Mesendoderm (in vitro differentiated cells): Measurements from ENCODE around the gene HYLS1.

Experiments used
- DNase-seq: peaks from one replicate; pipeline ENCODE4 v3.0.0; 2013
- H2AK5ac ChIP-seq: 2 replicates; pipeline ENCODE4 v1.6.1; 2013; ENCODE audit warnings: low read length, inconsistent platforms
- H2BK120ac ChIP-seq: 2 replicates; pipeline ENCODE4 v1.6.1; 2013; ENCODE audit warnings: low read depth, mild to moderate bottlenecking, low read length, moderate library complexity, mixed read lengths
- H2BK15ac ChIP-seq: replicated peaks from 2 replicates; pipeline ENCODE4 v1.6.1; 2013; ENCODE audit warnings: low read depth, mild to moderate bottlenecking, moderate library complexity
- H2BK5ac ChIP-seq: 2 replicates; pipeline ENCODE4 v1.6.1; 2013; ENCODE audit warnings: low read length, inconsistent platforms
- H3K18ac ChIP-seq: 2 replicates; pipeline ENCODE4 v1.6.1; 2013; ENCODE audit warnings: mild to moderate bottlenecking, low read length, mixed read lengths
- H3K23ac ChIP-seq: one replicate; pipeline ENCODE4 v1.6.1; 2013; ENCODE audit warnings: low read length
- H3K27ac ChIP-seq: 2 replicates; pipeline ENCODE4 v1.5.1; 2013; ENCODE audit warnings: low read depth, mild to moderate bottlenecking, inconsistent platforms, low read length, moderate library complexity
- H3K27me3 ChIP-seq: 2 replicates; pipeline ENCODE4 v1.6.1; 2013; ENCODE audit warnings: low read length, control low read depth, mild to moderate bottlenecking, inconsistent platforms; ENCODE audit not compliant: insufficient read depth, poor library complexity
- H3K36me3 ChIP-seq: 2 replicates; pipeline ENCODE4 v1.6.1; 2013; ENCODE audit warnings: low read length, inconsistent platforms; ENCODE audit not compliant: control insufficient read depth, insufficient read depth
- H3K4ac ChIP-seq: one replicate; pipeline ENCODE4 v1.6.1; 2013; ENCODE audit warnings: low read depth, mild to moderate bottlenecking, low read length, moderate library complexity
- H3K4me1 ChIP-seq: 2 replicates; pipeline ENCODE4 v1.6.1; 2013; ENCODE audit warnings: low read depth, low read length, inconsistent platforms; ENCODE audit not compliant: control insufficient read depth
- H3K4me2 ChIP-seq: 2 replicates; pipeline ENCODE4 v1.6.1; 2013; ENCODE audit warnings: low read length
- H3K4me3 ChIP-seq: 2 replicates; pipeline ENCODE4 v1.5.1; 2013; ENCODE audit warnings: mild to moderate bottlenecking, low read length
- H3K56ac ChIP-seq: one replicate; pipeline ENCODE4 v1.6.1; 2013; ENCODE audit warnings: low read length
- H3K79me1 ChIP-seq: 2 replicates; pipeline ENCODE4 v1.6.1; 2013; ENCODE audit warnings: low read length, inconsistent platforms
- H3K79me2 ChIP-seq: 2 replicates; pipeline ENCODE4 v1.6.1; 2013; ENCODE audit warnings: mild to moderate bottlenecking, low read length; ENCODE audit not compliant: control insufficient read depth, insufficient read depth
- H3K9ac ChIP-seq: 2 replicates; pipeline ENCODE4 v1.6.1; 2013; ENCODE audit warnings: low read length, inconsistent platforms
- H4K5ac ChIP-seq: one replicate; pipeline ENCODE4 v1.6.1; 2013; ENCODE audit warnings: low read length
- H4K8ac ChIP-seq: one replicate; pipeline ENCODE4 v1.6.1; 2013; ENCODE audit warnings: low read depth, mild to moderate bottlenecking, control low read depth, low read length, moderate library complexity
- WGBS: extraction: QIAGEN DNeasy Blood & Tissue Kit; methylation state at CpG from one replicate; pipeline ENCODE4 v1.1.7; 2013; ENCODE audit warnings: low lambda C conversion rate, missing lambda C conversion rate; ENCODE audit not compliant: insufficient coverage; ENCODE audit errors: extremely low coverage; 5-methylcytosine and 5-hydroxymethylcytosine counted together

The HYLS1 gene

DNA sequence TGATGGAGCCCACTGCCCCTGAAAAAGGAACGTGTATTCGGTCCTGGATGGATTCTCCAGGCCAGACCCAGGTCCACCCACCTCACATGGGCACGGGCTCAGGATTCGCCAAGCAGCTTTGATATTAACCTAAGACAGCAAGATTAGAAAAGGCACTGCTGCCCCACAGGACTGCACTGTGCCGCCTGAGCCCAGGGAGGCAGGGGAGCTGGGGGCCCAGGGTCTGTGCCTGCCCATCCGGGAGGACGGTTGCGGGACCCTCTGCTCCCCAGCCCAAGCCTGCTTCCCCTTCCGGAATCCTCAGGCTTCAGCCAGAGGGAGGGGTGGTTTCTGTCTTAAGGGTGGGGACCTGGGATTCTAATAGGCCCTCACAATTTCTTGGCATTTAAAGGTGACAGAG, 44.8 kb downstream of the HYLS1 start:
- Histone ChIP-seq H4K8ac (no peak overlapping the region), H4K5ac (no peak overlapping the region), H2BK120ac (no peak overlapping the region), H3K4me3 (no peak overlapping the region), H3K23ac (no peak overlapping the region), H2BK5ac (no peak overlapping the region), H2BK15ac (no peak overlapping the region), H2AK5ac (no peak overlapping the region), H3K18ac (no peak overlapping the region), H3K4ac (no peak overlapping the region), H3K36me3 (no peaks in the 10 kb centered on the region), H3K9ac (no peak overlapping the region), H3K27ac (no peak overlapping the region), H3K27me3 (no peaks in the 10 kb centered on the region), H3K4me1 (peaks cover 2% of the 10 kb centered on the region), H3K79me1 (no peaks in the 10 kb centered on the region), H3K56ac (no peak overlapping the region), H3K4me2 (no peak overlapping the region), H3K79me2 (no peaks in the 10 kb centered on the region)
- WGBS = no CpG with 5 or more reads among the region's 9 CpGs
- no peak for DNase-seq

DNA sequence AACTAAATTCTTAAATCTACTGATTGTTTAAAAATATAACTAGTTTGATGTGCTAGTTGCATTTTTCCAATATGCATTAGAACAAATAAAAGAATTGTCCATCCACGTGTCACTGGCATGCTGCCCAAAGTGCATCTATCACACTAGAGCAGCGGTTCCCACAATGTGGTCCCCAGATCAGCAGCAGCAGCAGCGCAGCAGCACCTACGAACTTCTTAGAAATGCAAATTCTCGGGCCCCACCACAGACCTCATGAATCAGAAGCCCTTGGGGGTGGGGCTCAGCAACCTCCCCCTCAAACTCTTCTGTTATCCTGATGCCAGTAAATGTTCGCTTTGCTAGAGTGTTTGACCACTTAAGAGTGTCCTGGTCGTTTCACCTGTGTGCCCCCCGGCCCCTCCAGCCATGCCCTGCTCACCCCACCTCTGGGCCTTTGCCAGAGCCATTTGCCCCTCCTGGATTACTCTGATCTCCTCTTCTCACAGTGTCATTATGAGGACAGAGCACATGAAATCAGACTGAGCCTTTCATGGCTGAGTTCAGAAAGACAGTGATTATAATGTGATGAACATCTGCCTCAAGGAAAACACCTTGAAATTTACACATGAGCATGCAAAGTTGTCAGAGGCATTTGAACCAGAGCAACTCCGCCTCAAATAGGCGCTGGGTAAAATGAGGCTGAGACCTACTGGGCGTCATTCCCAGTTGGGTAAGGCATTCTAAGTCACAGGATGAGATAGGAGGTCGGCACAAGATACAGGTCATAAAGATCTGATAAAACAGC, 45.8 kb downstream of the HYLS1 start:
- Histone ChIP-seq H3K4ac (no peak overlapping the region), H3K27ac (no peak overlapping the region), H2BK15ac (no peak overlapping the region), H4K8ac (no peak overlapping the region), H3K9ac (no peak overlapping the region), H2BK120ac (no peak overlapping the region), H2BK5ac (no peak overlapping the region), H3K79me2 (no peaks in the 10 kb centered on the region), H3K18ac (no peak overlapping the region), H3K36me3 (no peaks in the 10 kb centered on the region), H2AK5ac (no peak overlapping the region), H3K79me1 (no peaks in the 10 kb centered on the region), H3K4me3 (no peak overlapping the region), H3K56ac (no peak overlapping the region), H3K27me3 (no peaks in the 10 kb centered on the region), H3K4me1 (peaks cover 2% of the 10 kb centered on the region), H3K4me2 (no peak overlapping the region), H3K23ac (no peak overlapping the region), H4K5ac (no peak overlapping the region)
- no peak for DNase-seq
- no CpG with 5 or more reads among the region's 12 CpGs for WGBS

DNA sequence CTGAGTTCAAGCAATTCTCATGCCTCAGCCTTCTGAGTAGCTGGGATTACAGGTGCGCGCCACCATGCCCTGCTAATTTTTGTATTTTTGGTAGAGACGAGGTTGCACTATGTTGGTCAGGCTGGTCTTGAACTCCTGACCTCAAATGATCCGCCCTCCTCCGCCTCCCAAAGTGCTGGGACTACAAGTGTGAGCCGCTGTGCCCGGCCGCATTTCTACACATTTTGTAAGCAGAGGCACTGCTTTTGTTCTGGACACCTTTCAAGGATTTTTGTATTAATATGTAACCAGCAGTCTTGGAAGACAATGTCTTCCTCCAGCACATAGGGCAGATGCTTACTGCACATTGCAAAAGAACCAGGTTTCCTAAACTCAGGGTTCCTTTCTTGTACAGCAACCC, 47.0 kb downstream of the HYLS1 start:
- Histone ChIP-seq H3K4ac (no peak overlapping the region), H2BK15ac (no peak overlapping the region), H3K4me2 (no peak overlapping the region), H3K79me1 (no peaks in the 10 kb centered on the region), H3K56ac (no peak overlapping the region), H3K9ac (no peak overlapping the region), H2BK5ac (no peak overlapping the region), H3K4me3 (no peak overlapping the region), H3K79me2 (no peaks in the 10 kb centered on the region), H3K36me3 (no peaks in the 10 kb centered on the region), H2BK120ac (no peak overlapping the region), H4K5ac (no peak overlapping the region), H3K18ac (no peak overlapping the region), H3K23ac (no peak overlapping the region), H3K27ac (no peak overlapping the region), H3K4me1 (peaks cover 2% of the 10 kb centered on the region), H3K27me3 (no peaks in the 10 kb centered on the region), H2AK5ac (no peak overlapping the region), H4K8ac (no peak overlapping the region)
- DNase-seq = no peak
- no CpG with 5 or more reads among the region's 8 CpGs for WGBS

DNA sequence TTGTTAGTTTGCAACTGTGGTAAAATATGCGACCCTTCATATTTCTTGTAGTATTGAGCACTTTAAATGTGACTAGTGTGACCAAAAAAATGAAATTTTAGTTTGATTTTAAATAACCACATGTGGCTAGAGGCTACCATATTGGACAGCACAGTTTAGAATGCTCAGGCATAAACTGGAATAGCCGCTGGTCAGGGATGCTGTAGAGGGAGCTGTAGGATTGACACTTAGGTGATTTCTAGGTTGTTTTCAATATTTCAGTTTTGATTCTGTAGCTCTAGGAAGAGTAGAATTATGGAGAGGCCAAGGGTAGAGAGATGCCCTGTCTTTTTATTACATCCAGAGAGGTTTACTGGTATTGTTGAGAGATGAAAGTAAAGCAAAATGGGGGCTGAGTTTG, 47.6 kb downstream of the HYLS1 start:
- no peak overlapping the region for H3K4me2 ChIP-seq

DNA sequence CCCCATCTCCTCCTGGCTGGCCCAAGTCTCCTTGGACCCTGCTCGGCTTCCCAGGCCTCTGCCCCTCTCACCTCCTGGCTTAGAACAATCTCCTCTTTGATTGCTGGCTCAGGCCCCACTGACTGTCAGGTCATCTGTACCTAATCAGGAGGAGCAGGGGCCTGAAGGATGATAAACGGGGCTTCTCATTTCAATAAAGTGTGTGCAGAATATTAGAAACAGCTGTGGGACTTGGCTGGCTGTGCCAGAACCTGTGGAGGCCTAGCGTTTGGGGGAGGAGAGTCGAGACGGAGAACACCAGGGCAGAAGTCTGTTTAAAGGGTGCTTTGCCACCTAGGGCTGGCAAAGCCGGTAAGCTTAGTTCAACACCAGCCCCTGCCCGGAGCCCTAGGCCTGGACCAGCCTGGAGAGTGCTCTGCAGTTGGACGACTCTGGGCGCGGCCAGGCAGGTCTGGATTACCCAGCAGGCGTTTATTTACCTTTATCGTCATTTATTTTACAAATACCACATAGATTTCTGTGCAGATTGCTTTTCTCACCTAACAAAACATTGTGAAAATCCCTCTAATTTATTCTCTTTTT, 48.2 kb downstream of the HYLS1 start:
- no peak for DNase-seq
- WGBS = no CpG with 5 or more reads among the region's 12 CpGs
- H4K8ac ChIP-seq = no peak overlapping the region
- no peak overlapping the region for H3K18ac ChIP-seq
- no peak overlapping the region for H3K23ac ChIP-seq
- H3K79me1 ChIP-seq = no peaks in the 10 kb centered on the region
- H2BK15ac ChIP-seq = no peak overlapping the region
- no peaks in the 10 kb centered on the region for H3K79me2 ChIP-seq
- no peak overlapping the region for H2BK120ac ChIP-seq
- no peak overlapping the region for H3K56ac ChIP-seq
- no peak overlapping the region for H3K9ac ChIP-seq
- no peak overlapping the region for H3K4me2 ChIP-seq
- H3K27me3 ChIP-seq = no peaks in the 10 kb centered on the region
- peaks cover 2% of the 10 kb centered on the region for H3K4me1 ChIP-seq
- H4K5ac ChIP-seq = no peak overlapping the region
- no peak overlapping the region for H3K4ac ChIP-seq
- H3K27ac ChIP-seq = no peak overlapping the region
- H2BK5ac ChIP-seq = no peak overlapping the region
- no peak overlapping the region for H3K4me3 ChIP-seq
- H3K36me3 ChIP-seq = no peaks in the 10 kb centered on the region
- H2AK5ac ChIP-seq = no peak overlapping the region

More for the DNA sequence above, 47.6 kb downstream of the HYLS1 start:
- H3K4ac ChIP-seq = no peak overlapping the region
- no peak overlapping the region for H3K27ac ChIP-seq
- no peak overlapping the region for H3K18ac ChIP-seq
- no peaks in the 10 kb centered on the region for H3K27me3 ChIP-seq
- no peak overlapping the region for H3K4me3 ChIP-seq
- H3K56ac ChIP-seq = no peak overlapping the region
- H3K4me1 ChIP-seq = peaks cover 2% of the 10 kb centered on the region
- no peak overlapping the region for H2BK15ac ChIP-seq
- no peaks in the 10 kb centered on the region for H3K79me2 ChIP-seq
- no CpG with 5 or more reads among the region's 2 CpGs for WGBS
- H3K23ac ChIP-seq = no peak overlapping the region
- DNase-seq = no peak
- no peak overlapping the region for H2BK5ac ChIP-seq
- H2BK120ac ChIP-seq = no peak overlapping the region
- H4K8ac ChIP-seq = no peak overlapping the region
- no peak overlapping the region for H4K5ac ChIP-seq
- H2AK5ac ChIP-seq = no peak overlapping the region
- no peaks in the 10 kb centered on the region for H3K36me3 ChIP-seq
- no peaks in the 10 kb centered on the region for H3K79me1 ChIP-seq
- H3K9ac ChIP-seq = no peak overlapping the region
